Pancreas (tissue), 10 donors: ENCODE data around the gene ST8SIA4. TPM values are rescaled to one million over a fixed set of nuclear protein-coding genes. Genes with fewer than 3 reads are reported as not detected.
A peak's percentile ranks its signal among the peaks of the same experiment; 100 is the strongest.
"Not testable (repeated sequence)": the region's sequence is repeated elsewhere in the genome, so short reads cannot be mapped to it uniquely, and the experiment has no call there.

ENCODE experiments used
- ATAC-seq, 4 donors: fragments of 200-7000 bp; cut with Tn5 transposase; one replicate each; pipeline versions ENCODE4 v1.8.0 to v1.9.1; 2020; ENCODE audit warnings: mild to moderate bottlenecking in 4 of 4, moderate library complexity in 4 of 4
- DNase-seq, 6 donors: peaks; one replicate each; pipeline ENCODE4 v3.0.0-alpha.2; 2020
- FAIRE-seq: peaks from 2 replicates; lab custom pipeline; 2012; peaks lifted over from hg19 to GRCh38; lab: Jason Lieb, UNC
- H3K27ac ChIP-seq, 4 donors: fragments of 200-600 bp; sonication (generic); 1 replicate in 3 of 4; 2 replicates in 1 of 4; pipeline versions ENCODE4 v1.5.0 to v1.8.0; 2020
- H3K27me3 ChIP-seq, 4 donors: fragments of 200-600 bp; one replicate each; pipeline ENCODE4 v1.8.0; 2021
- H3K36me3 ChIP-seq, 3 donors: fragments of 200-600 bp; sonication (generic) in 1 of 3; one replicate each; pipeline versions ENCODE4 v1.5.0 to v1.8.0; 2020 to 2021
- H3K4me1 ChIP-seq, 3 donors: fragments of 200-600 bp; one replicate each; pipeline ENCODE4 v1.8.0; 2021
- H3K4me3 ChIP-seq, 4 donors: fragments of 200-600 bp; sonication (generic) in 2 of 4; one replicate each; pipeline versions ENCODE4 v1.5.0 to v1.8.0; 2020 to 2021
- H3K9me3 ChIP-seq, 4 donors: fragments of 200-600 bp; one replicate each; pipeline ENCODE4 v1.8.0; 2021
- CTCF ChIP-seq, 4 donors: fragments of 200-600 bp; sonication (generic) in 3 of 4; IDR thresholded peaks; one replicate each; pipeline versions ENCODE4 v1.5.0 to v1.8.0; 2021; ENCODE audit warnings: antibody characterized with exemption in 4 of 4
- WGBS, 2 donors: extraction: QIAGEN DNeasy Blood & Tissue Kit; methylation state at CpG; one replicate each; pipeline ENCODE4 v1.1.7; 2013; 5-methylcytosine and 5-hydroxymethylcytosine counted together
- intact Hi-C, 3 donors: fragments of 100-400 bp; cut with DNase I; formaldehyde crosslinking; loops; one replicate each; pipeline versions ENCODE4 v1.11.1 to v1.14.2; 2022
- polyA plus RNA-seq, 2 donors: library from polyadenylated mRNA; stranded (reverse); fragments of 200-250 nt; gene quantifications; one replicate each; pipeline ENCODE4 v1.2.3, GENCODE V29; 2013
- total RNA-seq, 6 donors: library from RNA; stranded (reverse); fragmentation: NEBNext Ultra II Directional in 4 of 6; extraction: Animal tissue kit (Norgen Biotek cat#: 25700) in 4 of 6; gene quantifications; one replicate each; pipeline versions ENCODE4 v1.2.1 to v1.2.4, GENCODE V29; 2021 to 2023
- donor health status: healthy with polysubstance abuse.
- donor health status: DM: no; HTN: no; CAD: no; lungs with moderate emphysema.
- donor health status: DM: no; HTN: no; CAD: no.
- donor health status: control.
- donor health status: control.
- donor health status: Bipolar disorder and iron deficiency.
- donor health status: DM: yes; HTN: yes; CAD: no.
- donor health status: DM: no; HTN: no; CAD: no.
- donor health status: DM: no; HTN: no; CAD: no.
- donor health status: DM: yes; HTN: yes; CAD: no.

The ST8SIA4 gene
- total and polyA plus RNA-seq, 8 donors: 0.34 to 5.7 (median 0.86) TPM

- no peak for FAIRE-seq
- 49 to 60% methylated on average over 2 of the region's 2 CpGs for WGBS, 2 donors
- Histone ChIP-seq H3K27ac (no peak overlapping the region), H3K4me3 (no peak overlapping the region), H3K9me3 (no peaks in the 10 kb centered on the region), H3K27me3 (no peaks in the 10 kb centered on the region), H3K36me3 (no peaks in the 10 kb centered on the region), H3K4me1 (peaks cover 0 to 10% (median 5%) of the 10 kb centered on the region in 3 donors)
- no peak for ATAC-seq
- no peak for TF ChIP-seq CTCF (IDR thresholded peaks at IDR 0.05)
- intact Hi-C loops: no loop called here
- DNase-seq: no peak
Measured at GRCh38 chr5:100788417-100788816, 114.7 kb downstream of the ST8SIA4 start.

GRCh38 chr5:100787648-100788047, 115.4 kb downstream of the ST8SIA4 start:
- ATAC-seq (no peak), FAIRE-seq (no peak)
- no peak for TF ChIP-seq CTCF (IDR thresholded peaks at IDR 0.05)

GRCh38 chr5:100785536-100785935, 117.5 kb downstream of the ST8SIA4 start:
- DNase-seq, H3K36me3 ChIP-seq, H3K4me1 ChIP-seq, ATAC-seq, FAIRE-seq, H3K4me3 ChIP-seq, H3K27me3 ChIP-seq, H3K9me3 ChIP-seq, intact Hi-C loops, H3K27ac ChIP-seq: not testable (repeated sequence)
- 94 to 96% methylated on average over 16 to 19 of the region's 19 CpGs for WGBS, 2 donors

More at GRCh38 chr5:100787648-100788047, 115.4 kb downstream of the ST8SIA4 start:
- intact Hi-C loops: no loop called here
- no peak for DNase-seq
- 96 to 97% methylated on average over 2 of the region's 2 CpGs for WGBS, 2 donors
- Histone ChIP-seq H3K36me3 (no peaks in the 10 kb centered on the region), H3K27me3 (no peaks in the 10 kb centered on the region), H3K4me3 (no peak overlapping the region), H3K27ac (no peak overlapping the region), H3K4me1 (peaks cover 0 to 10% (median 5%) of the 10 kb centered on the region in 3 donors), H3K9me3 (no peaks in the 10 kb centered on the region)

GRCh38 chr5:100780376-100780870, 122.7 kb downstream of the ST8SIA4 start:
- Histone ChIP-seq H3K4me3 (no peak overlapping the region), H3K4me1 (no peaks in the 10 kb centered on the region), H3K9me3 (no peaks in the 10 kb centered on the region), H3K36me3 (no peaks in the 10 kb centered on the region), H3K27ac (peak overlapping the region in 2 of 4 donors; percentile 42 to 52), H3K27me3 (no peaks in the 10 kb centered on the region)
- peak in 2 of 4 donors; percentile 51 to 64 for ATAC-seq
- no peak for FAIRE-seq
- no peak for TF ChIP-seq CTCF (IDR thresholded peaks at IDR 0.05)
- no peak for DNase-seq
- 61 to 73% methylated on average over 4 of the region's 4 CpGs for WGBS, 2 donors
- intact Hi-C loops: no loop called here

- no peaks in the 10 kb centered on the region for H3K36me3 ChIP-seq
- peak overlapping the region in 2 of 4 donors; percentile 42 to 52 for H3K27ac ChIP-seq
- ATAC-seq (peak in 2 of 4 donors; percentile 65 to 77), FAIRE-seq (no peak), DNase-seq (no peak)
- 87 to 92% methylated on average over 7 of the region's 7 CpGs for WGBS, 2 donors
- intact Hi-C loops: no loop called here
- H3K27me3 ChIP-seq: no peaks in the 10 kb centered on the region
- H3K9me3 ChIP-seq: no peaks in the 10 kb centered on the region
- H3K4me3 ChIP-seq: no peak overlapping the region
- no peak for TF ChIP-seq CTCF (IDR thresholded peaks at IDR 0.05)
- no peaks in the 10 kb centered on the region for H3K4me1 ChIP-seq
Measured at GRCh38 chr5:100779669-100780375, 123.3 kb downstream of the ST8SIA4 start.
